Stimulated activated CD4-positive, alpha-beta T cell treated with anti-CD3 and anti-CD28 coated beads, TNF-alpha, amount 100 ng/mL, for 24 hours (primary cell): ENCODE data around the gene EXOC3.
A peak's percentile ranks its signal among the peaks of the same experiment; 100 is the strongest.

Experiments
- DNase-seq, 3 experiments: peaks; one replicate each; pipeline ENCODE4 v3.0.0-alpha.2; 2020; ENCODE audit warnings: low read depth in 3 of 3

The EXOC3 gene

DNA sequence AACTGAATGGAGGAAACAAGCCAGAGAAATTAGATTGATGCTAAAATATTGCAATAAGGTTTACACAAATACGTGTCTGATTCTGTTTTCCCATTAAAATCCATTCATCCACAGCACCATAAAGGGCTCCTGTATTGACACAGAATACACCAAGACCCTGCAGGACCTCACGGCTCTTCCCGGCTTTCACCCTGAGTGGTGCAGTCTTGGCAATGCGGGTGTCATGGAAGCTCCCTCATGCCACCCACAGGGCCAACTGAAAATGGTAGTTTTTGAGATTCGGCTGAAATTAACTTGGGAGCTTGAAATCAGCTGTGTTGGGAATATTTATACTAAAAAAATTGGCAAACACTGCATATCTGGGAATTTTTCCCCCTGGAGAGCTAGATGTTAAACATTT lies 17.3 kb upstream of the EXOC3 start:
- DNase-seq = no peak

DNA sequence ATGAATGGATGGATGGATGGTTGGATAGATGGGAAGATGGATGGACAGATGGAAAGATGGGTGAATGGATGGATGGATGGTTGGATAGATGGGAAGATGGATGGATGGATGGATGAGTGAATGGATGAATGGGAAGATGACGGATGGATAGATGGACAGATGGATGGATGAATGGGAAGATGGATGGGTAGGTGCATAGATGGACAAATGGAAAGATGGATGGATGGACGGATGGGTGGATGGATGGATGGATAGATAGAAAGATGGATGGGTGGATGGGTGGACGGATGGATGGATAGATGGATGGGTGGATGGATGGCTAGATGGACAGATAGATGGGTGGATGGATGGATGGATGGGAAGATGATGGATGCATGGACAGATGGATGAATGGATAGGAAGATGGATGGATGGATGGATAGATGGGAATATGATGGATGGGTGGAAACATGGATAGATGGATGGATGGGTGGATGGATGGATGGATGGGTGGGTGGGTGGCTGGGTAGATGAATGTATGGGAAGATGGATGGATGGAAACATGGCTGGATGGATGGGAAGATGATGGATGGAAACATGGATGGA lies 16.5 kb upstream of the EXOC3 start:
- no peak for DNase-seq

DNA sequence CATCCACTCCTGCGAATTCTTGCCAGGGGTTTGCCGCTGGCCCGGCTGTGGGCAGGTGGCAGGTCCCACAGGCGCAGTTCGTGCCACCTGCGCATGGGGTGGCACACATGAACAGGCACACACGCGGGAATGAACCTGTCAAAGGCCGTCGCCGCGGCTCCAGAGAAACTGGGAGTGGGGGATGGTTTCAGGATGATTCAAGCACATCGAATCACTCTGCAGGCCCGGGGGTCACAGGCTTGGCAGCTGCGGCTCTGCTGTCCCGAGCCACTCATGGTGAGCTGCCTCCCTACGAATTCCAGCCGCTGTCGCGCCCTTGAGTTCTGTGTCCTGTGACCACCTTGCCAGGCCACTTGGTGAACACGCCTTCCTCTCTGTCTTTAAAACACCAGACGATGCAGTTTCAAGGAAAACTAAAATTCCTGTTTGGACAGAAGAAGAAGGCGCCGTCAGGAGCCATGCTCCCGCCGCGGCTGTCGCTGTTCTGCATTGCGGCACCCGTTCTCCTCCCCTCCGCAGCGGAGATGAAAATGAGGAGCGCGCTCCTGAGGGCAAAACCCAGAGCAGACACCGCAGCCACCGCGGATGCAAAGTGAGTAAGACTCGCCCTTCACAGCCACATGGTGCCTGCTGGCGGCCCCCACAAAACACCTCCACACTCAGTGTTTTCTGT lies 15.4 kb upstream of the EXOC3 start:
- no peak for DNase-seq

DNA sequence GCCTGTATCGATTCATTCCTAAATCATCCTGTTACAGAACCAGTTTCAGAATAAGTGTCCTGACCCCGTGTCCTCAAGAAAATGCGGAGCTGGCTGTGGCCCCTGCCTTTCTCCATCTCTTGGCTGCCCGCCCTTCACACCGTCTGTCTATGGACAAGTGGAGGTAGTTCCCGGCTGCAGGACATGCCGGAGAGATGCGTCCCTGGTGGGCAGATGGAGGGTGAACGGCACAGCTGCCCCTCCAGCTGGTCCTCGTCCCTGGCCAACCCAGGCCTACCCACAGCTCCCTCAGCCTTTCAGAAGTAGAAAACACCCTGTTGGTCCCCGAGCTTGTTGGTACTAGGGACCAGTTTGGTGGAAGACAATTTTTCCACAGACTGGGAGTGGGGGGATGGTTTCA lies 14.8 kb upstream of the EXOC3 start:
- no peak for DNase-seq

DNA sequence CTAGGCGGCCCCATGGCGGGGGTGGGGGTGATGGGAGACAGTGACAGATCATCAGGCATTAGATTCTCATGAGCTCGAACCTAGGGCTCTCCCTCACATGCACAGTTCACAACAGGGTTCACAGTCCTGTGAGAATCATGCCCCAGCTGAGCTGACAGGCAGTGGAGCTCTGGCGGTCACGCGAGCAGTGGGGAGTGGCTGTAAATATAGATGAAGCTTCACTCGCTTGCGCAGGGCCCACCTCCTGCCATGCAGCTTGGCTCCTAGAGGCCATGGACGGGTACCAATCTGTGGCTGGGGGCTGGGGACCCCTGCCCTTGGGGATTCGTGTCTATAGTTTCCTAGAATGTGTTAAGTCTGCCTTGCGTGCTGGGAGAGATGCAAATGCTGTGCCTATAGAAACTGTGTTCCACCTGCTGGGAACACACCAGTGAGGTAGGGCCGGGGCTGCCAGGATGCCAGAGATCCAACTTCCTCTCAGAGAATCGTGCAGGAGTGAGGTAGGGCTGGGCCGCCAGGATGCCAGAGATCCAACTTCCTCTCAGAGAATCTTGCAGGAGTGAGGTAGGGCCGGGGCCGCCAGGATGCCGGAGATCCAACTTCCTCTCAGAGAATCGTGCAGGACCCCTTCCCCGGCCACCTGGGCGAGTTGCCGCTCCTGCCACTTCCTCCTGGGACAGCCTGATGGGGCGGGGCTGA lies 14.1 kb upstream of the EXOC3 start:
- DNase-seq = no peak

DNA sequence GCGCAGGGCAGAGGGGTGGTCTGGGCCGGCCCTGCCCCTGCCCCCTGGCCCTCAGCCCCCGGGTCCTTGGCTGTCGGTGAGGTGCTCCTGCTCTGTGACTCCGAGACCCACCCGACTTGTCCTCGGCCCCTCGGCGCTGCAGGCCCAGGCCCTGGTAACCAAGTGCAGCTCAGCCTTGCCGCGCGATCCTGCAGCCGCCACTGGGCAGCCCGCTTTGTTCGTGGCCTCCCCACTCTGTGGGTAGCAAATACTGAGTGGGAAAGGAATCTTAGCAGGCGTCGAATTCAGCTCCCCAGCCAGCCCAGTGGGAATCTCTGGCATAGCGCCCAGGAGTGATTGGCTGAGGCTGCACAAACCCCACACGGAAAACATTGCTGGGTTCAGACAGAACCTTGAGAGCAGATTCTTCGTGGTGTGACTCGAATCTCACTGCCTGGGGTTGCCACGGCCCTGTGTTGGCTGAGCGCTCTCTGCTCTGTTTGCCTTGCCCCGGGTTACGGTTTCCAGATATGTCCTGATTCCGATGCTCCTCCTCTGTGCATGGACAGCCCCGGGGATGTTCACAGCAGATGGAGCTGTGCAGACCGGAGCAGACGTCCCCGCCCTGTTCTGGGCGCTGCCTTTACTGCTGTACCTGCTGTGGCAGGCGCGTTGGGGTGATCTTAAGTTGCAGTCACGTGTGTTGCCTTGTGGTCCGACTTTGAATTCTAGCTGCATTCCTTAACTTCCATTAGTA lies 13.4 kb upstream of the EXOC3 start:
- DNase-seq = no peak

DNA sequence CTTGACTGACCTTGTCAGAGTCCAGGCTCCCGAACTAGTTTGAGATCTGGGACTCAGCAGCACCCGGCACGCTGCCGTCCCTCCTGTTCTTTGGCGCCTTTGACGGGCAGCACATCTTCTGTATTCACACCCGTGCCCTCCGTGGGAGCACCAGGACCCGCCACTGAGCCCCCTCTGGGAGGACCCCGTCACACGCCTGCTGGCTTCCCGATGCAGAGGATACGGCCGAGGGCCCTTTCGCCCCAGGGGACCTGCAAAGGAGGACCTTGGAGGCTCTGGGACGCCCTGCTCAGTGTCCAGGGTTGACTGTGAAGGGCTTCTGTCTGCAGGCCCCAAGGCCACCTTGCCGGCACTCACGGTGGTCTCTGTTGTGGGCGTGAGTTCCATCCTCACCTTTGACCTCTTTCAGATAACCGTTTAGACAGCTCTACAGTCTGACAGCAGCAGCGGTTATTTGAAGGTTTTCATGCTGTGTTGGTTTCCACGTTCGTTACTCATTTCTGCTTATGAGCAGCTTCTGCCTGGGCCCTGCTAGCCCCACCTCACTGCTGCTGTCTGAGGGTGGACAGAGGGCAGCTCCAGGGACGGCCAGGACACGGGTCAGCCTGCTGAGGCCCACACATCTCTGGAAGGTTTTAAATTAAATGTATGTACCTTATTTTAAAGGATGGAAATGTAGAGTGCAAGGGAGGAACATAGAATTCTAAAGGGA lies 12.6 kb upstream of the EXOC3 start:
- no peak for DNase-seq

DNA sequence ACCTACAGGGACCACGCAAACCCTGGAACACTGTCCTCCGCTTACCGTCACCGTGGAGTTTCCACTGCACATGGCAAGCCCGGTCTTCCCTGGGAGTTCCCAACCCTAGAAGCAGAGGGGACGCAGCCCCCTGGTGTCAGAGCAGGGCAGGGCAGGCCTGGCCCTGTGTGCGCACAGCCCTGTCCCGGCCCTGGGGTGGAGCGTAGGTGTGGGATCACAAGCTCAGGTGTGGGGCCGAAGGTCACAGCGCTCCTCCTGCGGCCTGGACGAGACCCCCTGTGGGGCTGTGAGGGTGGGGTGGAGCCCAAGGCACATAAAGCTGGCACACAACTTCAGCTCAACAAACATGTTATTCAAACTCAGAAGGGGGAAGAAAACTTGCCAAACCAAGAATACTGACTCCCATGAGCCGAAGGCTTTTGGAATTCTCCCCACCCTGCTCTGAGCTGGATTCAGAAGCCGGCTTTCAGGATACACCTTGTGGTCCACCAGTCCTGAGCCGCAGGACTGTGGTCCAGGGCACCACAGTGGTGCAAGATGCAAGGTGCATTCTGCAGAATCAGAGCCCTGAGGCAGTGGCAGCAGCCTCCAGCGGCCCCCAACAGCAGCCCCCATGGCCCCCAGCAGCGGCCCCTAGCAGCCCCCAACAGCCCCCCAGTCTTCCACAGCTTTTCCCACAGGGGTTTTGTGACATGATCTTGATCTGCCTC lies 11.8 kb upstream of the EXOC3 start:
- DNase-seq = peak in 2 of 3 experiments; percentile 31 to 58

DNA sequence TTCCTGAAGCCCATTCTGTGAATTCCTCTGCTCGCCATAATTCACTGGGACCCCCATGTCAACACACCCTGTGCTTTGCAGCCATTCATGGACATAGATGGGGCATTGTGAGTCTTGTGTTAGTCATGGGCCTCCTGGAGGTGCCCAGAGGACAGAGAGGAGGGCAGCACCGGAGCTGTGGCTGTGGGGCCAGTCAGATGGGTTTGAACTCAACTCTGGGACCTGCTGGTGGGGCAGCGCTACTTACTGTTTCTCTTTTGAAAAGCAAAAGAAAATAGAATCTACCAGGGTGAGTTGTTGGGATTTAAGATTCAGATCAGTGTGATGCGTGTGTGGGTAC lies 11.3 kb upstream of the EXOC3 start:
- no peak for DNase-seq

DNA sequence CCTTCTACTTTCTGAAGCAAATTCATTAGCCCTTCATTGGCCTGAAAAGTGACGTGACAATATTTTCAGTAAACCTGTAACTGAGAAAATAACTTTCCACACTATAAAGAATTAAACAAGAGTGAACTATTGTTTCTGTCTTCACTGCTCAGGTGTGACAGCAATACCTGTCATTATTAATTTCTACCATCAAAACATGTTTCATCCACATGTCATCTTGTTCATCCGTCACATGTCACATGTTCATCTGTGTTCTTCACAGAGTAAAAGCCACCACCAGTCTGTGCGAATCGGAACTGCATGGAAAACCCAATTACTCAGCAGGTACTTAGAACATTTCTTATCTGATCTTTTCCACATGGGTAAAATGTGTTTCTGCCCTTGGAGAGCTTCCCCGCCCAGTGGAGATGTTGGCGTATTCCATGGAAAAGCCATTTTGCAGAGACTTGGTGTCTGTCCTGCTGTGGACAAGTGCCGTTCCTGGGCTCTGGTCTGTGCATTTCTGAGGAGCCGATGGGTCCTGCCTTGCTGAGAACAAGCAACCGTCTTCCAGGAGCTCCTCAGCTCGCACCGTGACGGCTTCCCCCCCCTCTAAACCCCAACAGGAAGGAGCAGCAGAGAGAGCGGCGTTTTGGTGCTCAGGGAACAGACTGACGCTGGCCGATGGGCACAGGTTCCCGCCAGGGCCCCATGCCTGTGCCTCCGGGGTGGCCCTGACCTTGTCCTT lies 10.6 kb upstream of the EXOC3 start:
- DNase-seq = no peak

DNA sequence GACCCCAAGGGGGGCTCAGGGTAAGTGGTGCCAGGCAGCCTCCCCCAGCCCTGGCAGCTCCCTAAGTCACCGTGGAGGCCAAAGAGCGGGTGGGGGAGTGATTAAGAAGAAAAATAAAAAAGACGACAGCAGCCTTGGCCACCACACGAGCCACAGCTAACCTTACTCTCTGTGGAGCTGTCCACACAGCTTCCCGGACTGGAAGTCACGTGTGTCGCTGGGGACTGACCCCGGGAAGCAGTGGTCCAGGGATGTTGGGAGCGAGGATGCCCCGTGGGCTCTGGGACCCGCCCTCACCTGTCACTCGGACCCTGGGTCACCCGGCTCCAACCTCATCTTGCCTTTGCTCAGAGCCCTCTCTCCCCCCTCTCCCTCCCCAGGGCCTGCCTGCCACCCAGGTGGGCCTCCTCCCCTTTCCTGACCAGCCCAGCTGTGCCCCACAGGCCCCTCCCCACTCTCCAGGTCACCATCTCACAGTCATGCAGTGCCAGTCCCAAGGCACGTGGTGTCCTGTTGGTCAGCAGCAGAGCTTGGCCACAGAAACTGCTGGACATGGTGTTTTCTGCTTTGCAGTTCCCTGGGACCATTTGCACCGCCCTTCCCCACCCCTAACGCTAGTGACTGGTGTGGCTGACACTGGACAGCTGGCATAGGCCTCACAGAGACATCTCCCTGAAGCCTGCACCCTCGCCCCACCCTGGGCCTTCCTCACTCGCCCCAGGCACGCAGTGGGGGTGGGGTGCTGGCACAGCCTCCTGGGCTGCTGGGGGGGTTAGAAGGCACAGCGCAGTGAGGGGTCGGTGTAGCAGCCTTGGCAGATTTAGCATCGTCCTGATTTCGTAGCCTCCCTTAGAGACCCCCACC lies 9.8 kb upstream of the EXOC3 start:
- no peak for DNase-seq

DNA sequence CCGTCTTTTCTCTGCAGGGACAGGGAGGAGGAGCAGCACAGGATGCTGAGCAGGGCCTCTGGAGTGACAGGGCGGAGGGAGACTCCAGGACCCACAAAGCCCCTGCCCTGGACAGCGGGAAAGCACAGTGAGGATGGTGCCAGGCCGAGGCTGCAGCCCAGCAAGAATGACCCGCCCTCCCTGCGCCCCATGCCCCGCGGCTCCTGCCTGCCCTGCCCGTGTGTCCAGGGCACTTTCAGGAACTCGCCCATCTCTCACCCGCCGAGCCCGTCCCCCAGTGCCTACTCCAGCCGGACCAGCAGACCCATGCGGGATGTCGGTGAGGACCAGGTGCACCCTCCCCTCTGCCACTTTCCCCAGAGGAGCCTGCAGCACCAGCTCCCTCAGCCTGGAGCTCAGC lies 9.1 kb upstream of the EXOC3 start:
- DNase-seq = no peak

DNA sequence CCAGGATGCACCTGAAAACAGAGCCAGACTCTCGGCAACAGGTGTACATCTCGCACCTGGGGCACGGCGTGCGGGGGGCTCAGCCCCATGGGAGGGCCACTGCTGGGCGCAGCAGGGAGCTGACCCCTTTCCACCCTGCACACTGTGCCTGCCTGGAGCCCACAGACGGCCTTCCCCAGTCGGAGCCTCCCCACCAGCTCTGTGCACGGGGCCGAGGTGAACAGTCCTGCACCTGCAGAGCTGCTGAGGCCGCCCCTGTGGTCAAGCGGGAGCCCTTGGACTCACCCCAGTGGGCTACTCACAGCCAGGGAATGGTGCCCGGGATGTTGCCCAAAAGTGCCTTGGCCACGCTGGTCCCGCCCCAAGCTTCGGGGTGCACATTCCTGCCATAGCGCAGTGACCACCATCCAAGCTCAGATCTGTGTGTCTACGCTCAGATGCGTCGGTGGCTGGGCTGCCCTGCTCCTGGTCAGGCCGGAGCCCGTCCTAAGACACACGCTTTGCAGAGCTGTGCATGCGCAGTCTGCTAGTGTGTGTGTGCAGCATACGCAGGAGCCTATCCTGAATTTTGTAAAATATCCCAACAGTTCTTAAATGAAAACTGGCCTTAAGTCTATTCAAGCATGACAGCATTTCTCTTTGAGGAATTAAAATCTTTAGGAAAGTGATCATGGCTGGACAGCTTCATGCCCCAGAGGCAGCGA lies 8.4 kb upstream of the EXOC3 start:
- DNase-seq = no peak

DNA sequence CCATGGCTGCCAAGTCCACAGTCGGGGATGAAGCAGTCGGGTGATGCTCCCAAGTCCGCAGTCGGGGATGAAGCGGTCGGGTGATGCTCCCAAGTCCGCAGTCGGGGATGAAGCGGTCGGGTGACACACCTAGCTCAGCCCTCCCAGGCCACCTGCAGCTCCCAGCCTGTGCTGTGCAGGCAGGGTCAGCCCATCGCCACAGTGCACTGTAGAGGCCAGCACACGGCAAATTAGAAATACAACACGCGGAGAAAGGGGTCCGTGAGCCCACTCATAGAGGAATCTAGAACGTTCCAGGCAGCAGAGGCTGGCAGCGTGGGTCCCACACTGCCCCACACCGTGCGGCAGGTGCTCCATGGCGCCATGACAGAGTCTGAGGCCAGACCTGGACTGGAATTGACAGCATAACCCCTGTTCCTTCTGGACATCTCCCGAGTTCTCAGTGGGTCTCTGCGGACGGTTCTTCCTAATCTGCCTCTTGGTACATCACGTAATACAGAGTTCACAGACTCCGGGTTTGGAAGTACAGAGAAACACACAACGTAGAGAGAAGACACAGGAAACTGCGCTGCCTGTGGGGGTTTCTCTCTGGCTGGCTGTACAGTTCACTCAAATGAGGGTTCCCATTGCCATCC lies 7.7 kb upstream of the EXOC3 start:
- no peak for DNase-seq

DNA sequence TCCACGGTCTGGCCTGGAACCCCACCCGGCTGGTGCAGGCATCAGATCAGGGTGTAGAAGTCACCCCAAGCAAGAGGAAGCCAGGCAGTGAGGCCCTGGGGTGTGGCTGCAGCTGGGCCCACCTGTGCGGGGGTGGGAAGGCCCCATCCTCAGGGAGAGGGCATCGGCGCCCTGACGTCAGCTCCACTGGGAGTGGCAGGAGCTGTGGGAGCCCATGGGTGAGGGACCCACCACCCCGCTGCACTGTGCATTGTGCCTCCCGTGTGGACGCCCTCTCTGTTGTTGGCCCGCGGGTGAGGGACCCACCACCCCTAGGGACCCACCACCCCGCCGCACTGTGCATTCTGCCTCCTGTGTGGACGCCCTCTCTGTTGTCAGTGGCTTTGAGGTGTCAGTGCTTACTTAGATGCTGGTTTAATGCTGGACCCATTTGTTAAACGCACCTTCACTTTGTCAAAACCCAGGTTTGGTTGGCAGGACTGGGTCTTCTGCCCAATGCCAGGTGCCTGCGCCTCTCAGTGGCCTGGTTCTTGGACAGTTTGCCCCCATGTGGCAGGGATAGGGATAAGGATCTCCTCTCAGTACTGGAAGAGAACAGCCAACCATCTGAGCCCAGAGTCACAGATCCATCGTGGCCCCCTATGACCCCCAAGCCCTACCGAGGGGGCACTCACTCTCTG lies 6.9 kb upstream of the EXOC3 start:
- no peak for DNase-seq

DNA sequence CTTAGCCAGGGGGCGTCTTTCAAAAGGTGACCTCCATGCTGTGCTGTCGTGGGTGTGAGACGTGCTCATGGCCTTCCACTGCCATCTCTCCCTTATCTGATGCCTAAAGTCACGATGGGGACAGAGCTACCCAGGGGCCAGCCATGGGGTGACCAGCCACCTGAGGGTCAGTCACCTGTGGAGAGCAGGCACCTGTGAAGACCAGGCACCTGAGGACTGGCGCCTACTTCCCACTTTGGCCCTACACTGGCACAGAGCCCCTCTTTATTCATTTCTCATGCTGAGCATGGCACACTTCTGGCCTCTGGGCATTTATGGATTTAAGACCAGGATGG lies 6.4 kb upstream of the EXOC3 start:
- no peak for DNase-seq

DNA sequence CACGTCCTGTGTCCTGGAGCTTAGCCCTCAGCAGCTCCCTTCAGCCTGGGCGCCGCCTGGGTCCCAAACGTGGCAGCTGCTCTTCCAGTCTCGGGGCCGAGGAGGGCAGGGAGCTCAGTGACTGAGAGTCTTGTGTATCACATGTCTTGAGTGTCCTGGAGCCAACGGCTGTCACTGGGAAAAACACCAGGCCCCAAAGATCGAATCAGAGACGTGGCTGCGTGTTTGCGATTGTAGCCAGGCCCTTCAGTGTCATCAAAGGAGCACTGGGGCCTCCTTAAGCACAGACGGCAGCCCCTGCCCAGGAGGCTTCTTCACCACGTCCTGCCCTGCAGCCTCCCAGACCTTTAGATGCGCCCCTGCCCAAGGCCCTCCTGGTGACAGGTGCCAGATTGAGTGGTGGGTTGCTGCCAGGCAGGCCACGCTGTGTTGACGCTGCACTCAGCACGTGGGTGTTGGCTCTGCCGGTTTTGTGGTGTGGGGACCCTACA lies 5.7 kb upstream of the EXOC3 start:
- DNase-seq = no peak

DNA sequence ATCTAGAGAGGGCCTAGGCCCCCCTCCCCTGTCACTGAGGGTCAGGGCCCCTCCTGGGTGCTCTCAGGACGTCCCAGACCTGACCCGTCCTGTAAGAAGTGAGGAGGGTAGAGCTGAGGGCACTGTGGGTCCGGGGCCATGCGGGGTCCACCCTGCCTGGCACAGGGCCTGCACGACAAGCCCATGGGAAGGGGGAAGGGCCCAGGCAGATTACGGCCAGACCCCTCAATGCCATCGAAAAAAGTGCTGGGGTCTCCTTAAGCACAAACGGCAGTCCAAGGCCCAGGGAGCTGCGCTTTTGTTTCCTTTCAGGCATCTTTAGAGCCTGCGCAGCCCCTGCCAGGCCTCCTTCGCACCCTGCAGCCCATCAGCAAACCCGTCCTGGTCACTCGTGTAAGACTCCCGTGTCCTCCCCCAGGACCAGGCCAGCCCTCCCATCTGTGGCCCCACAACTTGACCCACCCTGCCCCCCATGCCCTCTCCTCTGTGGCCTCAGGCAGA lies 4.4 kb upstream of the EXOC3 start:
- DNase-seq = no peak
